Activated CD4-positive, alpha-beta T cell treated with anti-CD3 and anti-CD28 coated beads, Interleukin-2, amount 50 U/mL, for 48 hours (primary cell): ENCODE results near the gene CAPN3.

Experiments used
- DNase-seq, 2 experiments: peaks; one replicate each; pipeline ENCODE4 v3.0.0-alpha.2; 2020

CAPN3 gene

GRCh38 chr15:42401544-42402454, 42.5 kb downstream of the CAPN3 start:
- DNase-seq: no peak

GRCh38 chr15:42402455-42403205, 43.3 kb downstream of the CAPN3 start:
- DNase-seq: no peak

GRCh38 chr15:42403389-42403788, 44.1 kb downstream of the CAPN3 start:
- DNase-seq: no peak

GRCh38 chr15:42404461-42405235, 45.3 kb downstream of the CAPN3 start:
- DNase-seq: no peak

GRCh38 chr15:42405863-42406482, 46.7 kb downstream of the CAPN3 start:
- no peak for DNase-seq

- DNase-seq: no peak
Measured at GRCh38 chr15:42408178-42408577, 48.9 kb downstream of the CAPN3 start.

- no peak for DNase-seq
Measured at GRCh38 chr15:42409011-42409410, 49.7 kb downstream of the CAPN3 start.

- no peak for DNase-seq
Measured at GRCh38 chr15:42411884-42412283, 52.6 kb downstream of the CAPN3 start.

GRCh38 chr15:42413920-42414319, 54.6 kb downstream of the CAPN3 start:
- DNase-seq: no peak

- no peak for DNase-seq
Measured at GRCh38 chr15:42419369-42419768, 60.1 kb downstream of the CAPN3 start.

- DNase-seq: no peak
Measured at GRCh38 chr15:42421376-42421775, 62.1 kb downstream of the CAPN3 start.

GRCh38 chr15:42427429-42428223, 68.3 kb downstream of the CAPN3 start:
- DNase-seq: no peak

- DNase-seq: no peak
Measured at GRCh38 chr15:42444415-42445063, 85.2 kb downstream of the CAPN3 start.

GRCh38 chr15:42445551-42445950, 86.2 kb downstream of the CAPN3 start:
- no peak for DNase-seq

GRCh38 chr15:42447599-42447998, 88.3 kb downstream of the CAPN3 start:
- DNase-seq: no peak

GRCh38 chr15:42448281-42448680, 89.0 kb downstream of the CAPN3 start:
- no peak for DNase-seq

GRCh38 chr15:42449770-42450424, 90.6 kb downstream of the CAPN3 start:
- DNase-seq: no peak

GRCh38 chr15:42450425-42450790, 91.1 kb downstream of the CAPN3 start:
- no peak for DNase-seq

- DNase-seq: no peak
Measured at GRCh38 chr15:42453826-42454225, 94.5 kb downstream of the CAPN3 start.

GRCh38 chr15:42456531-42456930, 97.2 kb downstream of the CAPN3 start:
- no peak for DNase-seq

GRCh38 chr15:42456971-42457370, 97.7 kb downstream of the CAPN3 start:
- DNase-seq: no peak
